ENCODE measurements around the gene PIK3CB.

Gene PIK3CB

DNA sequence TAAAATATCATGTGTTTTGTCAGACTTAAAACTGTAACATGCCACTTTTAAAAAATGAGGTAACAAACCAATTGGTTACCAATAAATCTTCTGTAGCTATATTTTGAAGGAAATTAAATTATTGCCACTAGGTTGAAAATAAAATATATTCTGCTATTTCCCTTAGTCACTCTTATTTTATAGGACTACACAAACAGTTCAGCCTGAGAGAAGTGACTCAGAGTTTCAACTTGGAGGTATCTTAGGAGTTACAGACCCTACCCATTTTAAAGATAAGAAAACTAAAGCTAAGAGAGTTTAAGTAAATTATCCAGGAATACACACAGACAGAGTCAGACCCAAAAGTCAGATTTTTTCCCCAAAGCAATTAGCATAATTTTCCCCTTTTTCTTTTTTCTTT, 65.1 kb downstream of the PIK3CB start:
- TF ChIP-seq, protein P1, sequence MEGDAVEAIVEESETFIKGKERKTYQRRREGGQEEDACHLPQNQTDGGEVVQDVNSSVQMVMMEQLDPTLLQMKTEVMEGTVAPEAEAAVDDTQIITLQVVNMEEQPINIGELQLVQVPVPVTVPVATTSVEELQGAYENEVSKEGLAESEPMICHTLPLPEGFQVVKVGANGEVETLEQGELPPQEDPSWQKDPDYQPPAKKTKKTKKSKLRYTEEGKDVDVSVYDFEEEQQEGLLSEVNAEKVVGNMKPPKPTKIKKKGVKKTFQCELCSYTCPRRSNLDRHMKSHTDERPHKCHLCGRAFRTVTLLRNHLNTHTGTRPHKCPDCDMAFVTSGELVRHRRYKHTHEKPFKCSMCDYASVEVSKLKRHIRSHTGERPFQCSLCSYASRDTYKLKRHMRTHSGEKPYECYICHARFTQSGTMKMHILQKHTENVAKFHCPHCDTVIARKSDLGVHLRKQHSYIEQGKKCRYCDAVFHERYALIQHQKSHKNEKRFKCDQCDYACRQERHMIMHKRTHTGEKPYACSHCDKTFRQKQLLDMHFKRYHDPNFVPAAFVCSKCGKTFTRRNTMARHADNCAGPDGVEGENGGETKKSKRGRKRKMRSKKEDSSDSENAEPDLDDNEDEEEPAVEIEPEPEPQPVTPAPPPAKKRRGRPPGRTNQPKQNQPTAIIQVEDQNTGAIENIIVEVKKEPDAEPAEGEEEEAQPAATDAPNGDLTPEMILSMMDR (IDR thresholded peaks at IDR 0.05; ENCODE audit: low read depth, low read length, missing control alignments), result no peak
- no peaks in the 10 kb centered on the region for H3K27me3 ChIP-seq (replicated peaks)
- DNase-seq, result peak; percentile 3
- peak overlapping the region; percentile 28 for H3K27ac ChIP-seq
- no peaks in the 10 kb centered on the region for H3K36me3 ChIP-seq (replicated peaks)
- in situ Hi-C loops (cut with HindIII; ENCODE audit: low pct_ligation_motif_present, low sequenced_read_pairs), result no loop called here
- H3K4me3 ChIP-seq (ENCODE audit: low read depth, low read length), result no peak overlapping the region

DNA sequence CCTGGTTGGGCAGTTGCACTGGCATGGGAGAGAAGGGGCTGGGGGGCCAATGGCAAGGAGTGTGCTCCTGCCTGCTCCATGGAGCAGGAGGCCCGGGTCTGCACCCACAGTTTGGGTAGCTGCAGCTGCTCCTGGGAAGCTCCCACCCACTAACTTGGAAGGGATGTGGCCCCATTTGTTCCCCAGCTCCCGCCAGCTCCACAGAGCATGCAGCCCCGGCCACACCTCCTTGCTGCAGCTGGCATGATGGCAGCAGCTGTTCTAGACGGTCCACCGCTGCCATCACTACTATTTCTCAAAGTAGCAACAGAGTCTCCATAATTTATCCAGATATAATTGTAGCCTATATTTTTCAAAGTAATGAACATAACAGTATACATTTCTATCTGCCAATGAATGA, 65.8 kb downstream of the PIK3CB start:
- H3K27ac ChIP-seq, result no peak overlapping the region
- in situ Hi-C loops (cut with HindIII; ENCODE audit: low pct_ligation_motif_present, low sequenced_read_pairs), result no loop called here
- TF ChIP-seq, protein P1 (IDR thresholded peaks at IDR 0.05; ENCODE audit: low read depth, low read length, missing control alignments), result no peak
- DNase-seq, result no peak
- no peak overlapping the region for H3K4me3 ChIP-seq (ENCODE audit: low read depth, low read length)
- H3K27me3 ChIP-seq (replicated peaks), result no peaks in the 10 kb centered on the region
- no peaks in the 10 kb centered on the region for H3K36me3 ChIP-seq (replicated peaks)

DNA sequence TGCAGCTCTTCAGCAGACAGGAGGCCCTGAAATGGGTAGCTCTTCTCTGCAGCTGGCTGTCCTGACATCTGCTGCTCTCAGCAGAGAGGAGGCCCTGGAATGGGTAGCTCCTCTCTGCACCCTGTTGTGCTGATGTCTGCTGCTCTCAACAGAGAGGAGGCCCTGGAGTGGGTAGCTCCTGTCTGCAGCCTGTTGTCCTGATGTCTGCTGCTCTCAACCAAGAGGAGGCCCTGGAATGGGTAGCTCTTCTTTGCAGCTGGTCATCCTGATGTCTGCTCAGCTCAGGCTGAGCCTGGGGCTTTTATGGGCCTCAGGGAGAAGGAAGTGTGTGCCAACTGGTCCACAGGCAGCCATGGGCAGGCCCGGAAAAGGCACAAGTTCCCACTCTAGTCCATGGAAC, 66.6 kb downstream of the PIK3CB start:
- no peaks in the 10 kb centered on the region for H3K36me3 ChIP-seq (replicated peaks)
- DNase-seq, result no peak
- H3K4me3 ChIP-seq (ENCODE audit: low read depth, low read length), result no peak overlapping the region
- no peaks in the 10 kb centered on the region for H3K27me3 ChIP-seq (replicated peaks)
- TF ChIP-seq, protein P1 (IDR thresholded peaks at IDR 0.05; ENCODE audit: low read depth, low read length, missing control alignments), result no peak
- in situ Hi-C loops (cut with HindIII; ENCODE audit: low pct_ligation_motif_present, low sequenced_read_pairs), result no loop called here
- H3K27ac ChIP-seq, result no peak overlapping the region

DNA sequence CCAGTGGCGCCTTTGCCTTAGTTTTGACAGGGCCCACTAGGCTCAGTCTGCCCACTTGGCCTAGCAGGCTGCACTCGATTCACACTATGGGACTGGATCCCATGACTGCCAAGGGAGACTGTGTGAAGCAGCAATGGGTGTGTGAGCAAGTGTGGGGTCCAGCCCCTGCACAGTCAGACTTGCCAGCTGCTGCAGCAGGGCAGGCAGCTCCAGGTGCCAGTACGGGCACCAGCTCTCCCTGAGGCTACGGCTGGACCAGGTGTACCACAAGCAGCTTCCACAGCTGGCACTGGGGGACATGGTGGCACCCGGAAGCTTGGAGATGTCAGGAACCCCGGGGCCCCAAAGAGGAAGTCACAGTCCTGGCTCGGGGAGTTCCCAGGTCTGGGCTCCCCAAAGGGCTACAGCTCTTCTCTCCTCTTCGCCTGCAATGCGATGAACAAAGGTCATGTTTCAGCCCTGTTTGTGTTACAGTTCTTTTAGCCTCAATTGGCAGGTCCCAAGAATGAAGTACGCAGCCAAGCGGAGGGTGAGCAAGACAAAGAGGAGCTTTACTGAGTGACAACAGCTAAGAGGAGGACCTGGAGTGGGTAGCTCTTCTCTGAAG, 67.1 kb downstream of the PIK3CB start:
- no peak for DNase-seq
- Histone ChIP-seq H3K27me3 (replicated peaks) (no peaks in the 10 kb centered on the region), H3K27ac (no peak overlapping the region), H3K4me3 (ENCODE audit: low read depth, low read length) (no peak overlapping the region), H3K36me3 (replicated peaks) (no peaks in the 10 kb centered on the region)
- in situ Hi-C loops (cut with HindIII; ENCODE audit: low pct_ligation_motif_present, low sequenced_read_pairs), result no loop called here
- TF ChIP-seq, protein P1 (IDR thresholded peaks at IDR 0.05; ENCODE audit: low read depth, low read length, missing control alignments), result no peak

DNA sequence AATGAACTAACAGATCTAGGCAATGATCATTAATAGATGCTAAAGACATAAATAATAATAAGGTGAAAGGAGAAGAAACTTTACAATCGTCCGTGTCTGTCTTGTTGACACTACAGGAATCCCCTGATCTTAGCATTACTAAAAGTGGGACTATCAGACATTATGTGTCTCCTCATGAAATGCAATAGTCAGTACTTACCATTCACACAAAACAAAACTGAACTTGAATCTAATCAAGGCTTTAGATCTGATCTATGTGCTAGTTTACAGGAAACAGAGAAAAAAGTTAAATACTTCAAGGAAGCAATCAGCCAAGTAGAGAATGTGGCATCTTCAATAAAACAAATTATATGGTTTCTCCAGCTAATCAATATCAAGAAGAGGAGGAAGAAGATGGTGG, 73.7 kb downstream of the PIK3CB start:
- no peak overlapping the region for H3K4me3 ChIP-seq (ENCODE audit: low read depth, low read length)
- no peak overlapping the region for H3K27ac ChIP-seq
- H3K36me3 ChIP-seq (replicated peaks), result no peaks in the 10 kb centered on the region
- no peaks in the 10 kb centered on the region for H3K27me3 ChIP-seq (replicated peaks)
- TF ChIP-seq, protein P1 (IDR thresholded peaks at IDR 0.05; ENCODE audit: low read depth, low read length, missing control alignments), result no peak
- in situ Hi-C loops (cut with HindIII; ENCODE audit: low pct_ligation_motif_present, low sequenced_read_pairs), result no loop called here
- no peak for DNase-seq

DNA sequence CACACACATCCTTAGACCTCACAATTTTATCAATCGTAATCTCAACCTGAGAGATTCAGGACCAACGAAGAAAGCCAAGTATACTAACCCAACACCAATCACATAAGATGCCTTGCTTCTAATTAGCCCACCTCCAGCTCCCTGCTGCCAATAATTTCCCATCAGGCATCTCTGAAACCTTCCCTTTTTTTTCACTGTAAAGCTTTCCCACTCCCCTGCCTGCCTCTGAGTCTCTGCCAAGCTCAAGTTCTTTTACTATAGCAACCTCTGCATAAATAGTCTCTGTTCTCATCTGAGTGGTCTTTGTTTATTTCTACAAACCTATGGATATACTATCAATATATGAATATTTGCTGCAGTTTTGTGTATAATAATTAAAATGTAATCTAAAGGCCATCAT, 86.5 kb downstream of the PIK3CB start:
- DNase-seq, result no peak
- Histone ChIP-seq H3K27ac (no peak overlapping the region), H3K4me3 (ENCODE audit: low read depth, low read length) (no peak overlapping the region), H3K36me3 (replicated peaks) (no peaks in the 10 kb centered on the region), H3K27me3 (replicated peaks) (no peaks in the 10 kb centered on the region)
- TF ChIP-seq, protein P1 (IDR thresholded peaks at IDR 0.05; ENCODE audit: low read depth, low read length, missing control alignments), result no peak
- in situ Hi-C loops (cut with HindIII; ENCODE audit: low pct_ligation_motif_present, low sequenced_read_pairs), result no loop called here
